Measurements from ENCODE around the gene DAAM2. TPM values are rescaled to one million over a fixed set of nuclear protein-coding genes. Genes with fewer than 3 reads are reported as not detected.

Gene DAAM2
- polyA plus RNA-seq (ENCODE audit: insufficient read length in 3 of 3) = 10 to 100 TPM; 24.2 to 30.9 (median 30.6) TPM
- long read RNA-seq, donor 1, partial matches to known transcripts = 0 of 2 reads
- long read RNA-seq, donor 1, other reads (novel, unspliced or antisense) = 0 of 2 reads
- long read RNA-seq, donor 2, partial matches to known transcripts = 0 of 4 reads
- long read RNA-seq, donor 2, other reads (novel, unspliced or antisense) = 0 of 4 reads
- long read RNA-seq, donor 3, partial matches to known transcripts = 0 of 5 reads
- long read RNA-seq, donor 3, other reads (novel, unspliced or antisense) = 0 of 5 reads
- long read RNA-seq, donor 4, partial matches to known transcripts = 0 of 3 reads
- long read RNA-seq, donor 4, other reads (novel, unspliced or antisense) = 0 of 3 reads
- long read RNA-seq, donor 5 = 0 reads
- long read RNA-seq, donor 6, partial matches to known transcripts = 0 of 1 reads
- long read RNA-seq, donor 6, other reads (novel, unspliced or antisense) = 0 of 1 reads
- long read RNA-seq, donor 7, partial matches to known transcripts = 0 of 3 reads
- long read RNA-seq, donor 7, other reads (novel, unspliced or antisense) = 0 of 3 reads
- long read RNA-seq, donor 8 = 0 reads
- long read RNA-seq, donor 9 = 0 reads
- long read RNA-seq, donor 10, partial matches to known transcripts = 0 of 3 reads
- long read RNA-seq, donor 10, other reads (novel, unspliced or antisense) = 0 of 3 reads
- long read RNA-seq, donor 11, partial matches to known transcripts = 0 of 2 reads
- long read RNA-seq, donor 11, other reads (novel, unspliced or antisense) = 0 of 2 reads
- long read RNA-seq, donor 12, partial matches to known transcripts = 0 of 1 reads
- long read RNA-seq, donor 12, other reads (novel, unspliced or antisense) = 0 of 1 reads
- long read RNA-seq, donor 13 = 0 reads
- long read RNA-seq, donor 14, partial matches to known transcripts = 0 of 3 reads
- long read RNA-seq, donor 14, other reads (novel, unspliced or antisense) = 0 of 3 reads
- long read RNA-seq, donor 15, full-length matches to known transcripts = 1 of 1 reads
- long read RNA-seq, donor 15, partial matches to known transcripts = 0 of 1 reads
- long read RNA-seq, donor 15, other reads (novel, unspliced or antisense) = 0 of 1 reads
- long read RNA-seq, donor 16, full-length matches to known transcripts = 12 of 12 reads
- long read RNA-seq, donor 16, partial matches to known transcripts = 0 of 12 reads
- long read RNA-seq, donor 16, other reads (novel, unspliced or antisense) = 0 of 12 reads

DNA sequence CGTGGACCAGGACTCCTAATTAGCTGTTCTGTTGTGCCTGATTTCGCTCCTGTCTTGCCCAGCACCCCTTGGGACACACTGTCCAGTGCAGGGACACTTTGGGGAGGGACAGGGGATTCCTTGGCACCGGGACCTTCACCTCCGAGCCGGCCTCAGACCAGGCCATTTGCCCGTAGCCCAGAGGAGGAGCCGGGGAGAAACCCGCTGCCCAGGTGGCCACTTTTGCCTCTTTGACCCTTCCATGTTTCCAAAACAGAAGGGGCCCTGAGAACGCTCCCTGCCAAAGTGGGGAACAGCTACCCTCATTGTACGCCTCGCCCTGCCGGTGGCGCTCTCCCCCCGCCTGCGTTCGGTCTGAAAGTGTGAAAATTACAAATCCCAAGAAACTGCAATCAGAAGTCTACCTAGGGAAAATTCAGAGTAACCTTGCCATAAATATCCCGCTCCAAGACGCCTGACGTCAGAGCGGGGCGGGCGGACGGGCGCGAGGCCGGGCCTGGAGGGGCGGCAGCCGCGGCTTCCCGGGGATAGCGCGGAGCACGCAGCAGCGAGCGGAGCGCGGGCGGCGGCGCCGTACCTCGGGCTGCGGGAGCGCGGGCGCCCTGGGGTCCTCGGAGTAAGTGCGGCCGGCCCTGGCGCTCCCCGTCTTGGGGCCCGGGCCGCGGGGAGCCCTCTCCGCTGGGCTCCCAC, at the start of gene DAAM2:
TSS of gene DAAM2 (plus strand) at position 527 of the 690 bp plus-strand sequence. CDS start 63,927 bp downstream, outside the sequence.
- DNase-seq (ENCODE audit: extremely low read depth in 1 of 11, low read depth in 9 of 11, low spot score in 4 of 11) = peak in 2 of 11 donors; percentile 62 to 65

DNA sequence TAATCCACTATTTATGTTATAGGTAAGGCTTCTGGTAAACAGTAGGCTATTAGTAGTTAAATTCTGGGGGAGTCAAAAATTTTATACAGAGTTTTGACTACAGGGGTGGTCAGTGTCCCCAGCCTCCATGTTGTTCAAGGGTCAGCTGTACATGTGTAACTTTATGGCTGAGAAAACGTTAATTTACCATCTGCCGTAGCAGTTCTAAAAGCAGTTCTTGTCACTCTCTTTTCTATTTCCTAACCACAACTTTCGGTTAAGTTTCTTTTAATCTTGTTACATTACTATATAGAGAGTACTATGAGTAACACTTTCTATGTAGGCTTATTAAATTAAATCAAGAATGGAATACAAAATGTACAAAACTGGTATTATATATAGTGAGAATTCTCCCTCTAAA, 45.4 kb upstream of the DAAM2 start:
- DNase-seq (ENCODE audit: extremely low read depth in 1 of 11, low read depth in 9 of 11, low spot score in 4 of 11) = no peak

DNA sequence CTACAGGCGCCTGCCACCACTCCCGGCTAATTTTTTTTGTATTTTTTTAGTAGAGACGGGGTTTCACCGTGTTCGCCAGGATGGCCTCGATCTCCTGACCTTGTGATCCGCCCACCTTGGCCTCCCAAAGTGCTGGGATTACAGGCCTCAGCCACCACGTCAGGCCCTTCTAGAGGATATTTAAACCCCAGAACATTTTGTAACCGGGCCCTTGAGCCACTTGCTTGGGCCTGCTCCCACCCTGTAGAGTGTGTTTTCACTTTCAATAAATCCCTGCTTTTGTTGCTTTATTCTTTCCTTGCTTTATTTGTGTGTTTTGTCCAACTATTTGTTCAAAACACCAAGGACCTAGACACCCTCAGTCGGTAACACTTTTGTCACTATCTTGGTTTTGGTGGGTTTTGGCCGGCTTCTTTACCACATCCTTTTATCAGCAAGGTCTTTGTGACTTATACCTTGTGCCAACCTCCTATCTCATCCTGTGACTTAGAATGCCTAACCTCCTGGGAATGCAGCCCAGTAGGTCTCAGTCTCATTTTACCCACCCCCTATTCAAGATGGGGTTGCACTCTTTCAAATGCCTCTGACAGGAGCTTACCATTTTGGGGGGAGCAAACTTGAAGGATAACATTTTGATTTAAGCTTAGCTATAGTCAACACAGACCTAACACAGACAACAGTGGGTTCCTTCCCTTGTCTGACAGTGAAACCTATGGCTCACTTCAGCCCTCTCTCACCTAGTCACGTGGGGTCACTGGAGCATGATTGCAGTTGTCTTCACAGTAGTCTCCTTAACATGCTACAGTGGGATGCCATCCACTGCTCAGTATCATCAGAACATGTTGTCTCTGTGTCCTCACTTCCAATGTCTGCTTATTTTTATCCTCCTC, 39.1 kb upstream of the DAAM2 start:
- DNase-seq (ENCODE audit: extremely low read depth in 1 of 11, low read depth in 9 of 11, low spot score in 4 of 11) = no peak

DNA sequence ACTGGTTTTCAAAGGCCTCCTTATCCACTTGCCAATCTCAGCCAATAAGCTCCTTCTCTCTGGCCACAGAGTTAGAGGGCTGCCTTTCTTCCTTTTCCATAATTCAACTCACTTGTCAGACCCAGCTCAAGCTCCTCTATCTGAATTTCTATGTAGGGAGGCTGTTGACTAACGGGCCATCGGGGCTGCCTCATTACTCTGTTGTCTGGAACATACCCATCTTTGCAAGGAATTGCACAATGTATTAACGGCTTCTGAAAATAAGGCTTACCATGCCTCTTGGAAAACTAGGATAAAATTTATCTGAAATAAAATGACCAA, 38.5 kb upstream of the DAAM2 start:
- no peak for DNase-seq (ENCODE audit: extremely low read depth in 1 of 11, low read depth in 9 of 11, low spot score in 4 of 11)

DNA sequence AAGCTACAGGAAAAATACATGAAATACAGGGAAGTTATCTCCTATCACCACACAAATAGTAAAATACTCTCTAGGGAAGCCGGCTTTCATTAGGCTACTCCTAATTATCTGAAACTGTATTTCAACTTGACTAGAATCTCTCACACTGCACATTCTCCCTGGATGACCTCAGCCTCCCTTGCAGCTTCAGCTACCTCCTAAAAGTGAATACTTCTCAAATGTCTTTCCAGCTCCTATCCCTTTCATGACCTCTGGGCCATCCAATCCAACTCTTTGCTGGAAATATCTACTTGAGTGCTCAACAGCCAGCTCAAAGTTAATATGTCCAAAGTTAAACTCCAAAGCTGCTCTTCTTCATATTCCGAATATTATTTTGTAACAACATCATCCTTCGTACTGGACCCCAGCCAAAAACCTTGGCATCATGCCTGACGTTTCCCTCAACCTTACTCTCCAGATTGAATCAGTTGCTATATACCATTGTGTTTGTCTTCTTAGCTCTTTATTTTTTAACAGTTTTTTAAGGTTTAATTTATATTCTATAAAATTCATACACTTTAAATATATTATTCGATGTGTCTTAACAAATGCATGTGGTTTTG, 37.6 kb upstream of the DAAM2 start:
- DNase-seq (ENCODE audit: extremely low read depth in 1 of 11, low read depth in 9 of 11, low spot score in 4 of 11) = no peak

DNA sequence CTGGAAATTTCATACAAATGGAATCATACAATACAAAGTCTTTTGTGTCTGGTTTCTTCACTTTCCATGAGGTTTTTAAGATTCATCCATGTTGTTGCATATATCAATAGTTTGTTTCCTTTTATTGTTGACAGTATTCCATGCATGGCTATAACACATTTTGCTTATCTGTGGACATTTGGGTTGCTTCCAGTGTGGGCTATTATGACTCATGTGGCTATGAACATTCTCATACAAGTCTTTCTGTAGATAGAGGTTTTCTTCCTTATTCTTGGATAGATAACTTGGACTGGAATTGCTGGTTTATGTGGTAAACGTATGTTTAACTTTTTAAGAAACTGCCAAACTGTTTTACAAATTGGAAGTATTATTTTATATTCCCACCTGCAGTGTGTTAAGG, 36.9 kb upstream of the DAAM2 start:
- DNase-seq (ENCODE audit: extremely low read depth in 1 of 11, low read depth in 9 of 11, low spot score in 4 of 11) = no peak

DNA sequence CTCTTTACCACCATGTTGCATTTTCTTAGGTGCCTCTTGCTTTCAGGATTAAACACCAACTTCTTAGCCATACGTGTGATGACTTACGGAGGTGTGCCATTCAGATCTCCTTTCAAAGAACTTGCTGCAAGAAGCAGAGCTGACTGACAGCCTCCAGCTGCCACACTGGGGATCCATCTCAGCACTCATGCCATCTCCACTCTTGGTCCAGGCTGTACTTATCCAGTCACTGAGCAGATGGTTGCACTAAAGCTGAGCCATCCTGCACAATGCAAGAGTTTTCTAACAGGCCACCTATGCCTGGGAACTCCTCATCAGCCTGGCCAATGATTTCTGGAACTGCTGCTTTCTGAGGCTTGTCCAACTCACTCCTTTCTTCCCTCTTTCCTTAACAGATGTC, 35.6 kb upstream of the DAAM2 start:
- DNase-seq (ENCODE audit: extremely low read depth in 1 of 11, low read depth in 9 of 11, low spot score in 4 of 11) = no peak

DNA sequence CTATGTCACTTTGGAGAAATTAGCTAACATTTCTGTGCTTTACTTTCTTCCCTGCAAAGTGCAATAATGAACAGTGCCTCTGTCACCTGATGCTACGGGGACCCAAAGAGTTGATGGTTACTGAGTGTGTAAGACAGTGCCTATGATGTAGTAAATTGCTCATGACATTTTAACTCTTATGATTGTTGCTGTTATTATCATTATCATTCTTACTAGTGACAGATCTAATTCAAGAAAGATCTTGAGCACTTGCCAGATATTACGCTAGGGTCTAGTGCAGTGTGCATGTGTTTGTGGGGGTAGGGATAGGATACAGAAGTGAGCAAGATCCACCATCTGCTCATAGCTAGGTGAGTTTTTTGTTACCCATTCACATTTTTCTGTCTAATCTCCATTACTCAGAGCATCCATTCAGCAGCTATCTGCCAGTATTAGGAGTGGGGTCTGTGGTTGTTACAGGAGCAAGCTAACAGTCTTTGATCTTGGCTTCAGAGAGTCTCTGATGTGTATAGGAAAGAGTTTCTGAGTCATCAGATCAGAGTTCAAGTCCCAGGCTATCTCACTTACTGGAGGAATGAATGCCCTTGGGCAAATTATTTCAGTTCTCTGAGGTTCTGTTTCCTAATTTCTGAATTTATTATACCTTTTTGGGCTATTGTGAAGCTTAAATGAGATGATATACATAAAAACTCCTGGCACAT, 33.1 kb upstream of the DAAM2 start:
- no peak for DNase-seq (ENCODE audit: extremely low read depth in 1 of 11, low read depth in 9 of 11, low spot score in 4 of 11)

DNA sequence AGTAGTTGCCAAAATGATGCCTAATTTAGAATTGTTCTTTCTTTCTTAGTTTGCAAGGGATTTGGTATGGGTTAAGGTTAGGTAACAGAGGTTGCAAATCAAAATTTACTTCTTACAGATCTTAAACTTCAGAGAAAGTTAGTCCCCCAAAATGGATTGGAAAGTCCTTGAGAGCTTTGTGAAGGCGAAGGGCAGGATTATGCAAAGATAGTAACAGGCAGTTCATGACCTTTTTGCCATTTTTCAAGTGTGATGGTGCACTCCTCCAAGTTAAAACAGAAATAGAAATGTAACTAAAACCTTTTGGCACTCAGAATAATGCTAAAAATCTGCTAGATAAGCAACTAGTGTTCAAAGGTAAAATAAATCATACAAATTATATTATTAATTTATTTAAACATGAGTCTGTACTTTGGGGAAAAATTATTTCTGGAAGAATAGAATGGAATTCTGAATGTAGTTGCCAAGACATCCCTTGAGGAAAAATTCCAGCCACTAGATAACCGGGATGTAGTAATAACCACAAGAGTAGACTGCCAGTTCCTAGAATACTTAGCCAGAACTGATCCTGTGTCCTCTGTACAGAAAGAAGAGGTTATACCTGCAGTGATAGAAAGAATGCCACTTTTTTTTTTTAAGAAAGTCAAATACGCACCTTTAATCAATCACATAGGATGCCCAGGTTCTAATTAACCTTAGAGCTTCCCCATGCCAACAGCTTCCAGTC, 31.8 kb upstream of the DAAM2 start:
- DNase-seq (ENCODE audit: extremely low read depth in 1 of 11, low read depth in 9 of 11, low spot score in 4 of 11) = no peak

DNA sequence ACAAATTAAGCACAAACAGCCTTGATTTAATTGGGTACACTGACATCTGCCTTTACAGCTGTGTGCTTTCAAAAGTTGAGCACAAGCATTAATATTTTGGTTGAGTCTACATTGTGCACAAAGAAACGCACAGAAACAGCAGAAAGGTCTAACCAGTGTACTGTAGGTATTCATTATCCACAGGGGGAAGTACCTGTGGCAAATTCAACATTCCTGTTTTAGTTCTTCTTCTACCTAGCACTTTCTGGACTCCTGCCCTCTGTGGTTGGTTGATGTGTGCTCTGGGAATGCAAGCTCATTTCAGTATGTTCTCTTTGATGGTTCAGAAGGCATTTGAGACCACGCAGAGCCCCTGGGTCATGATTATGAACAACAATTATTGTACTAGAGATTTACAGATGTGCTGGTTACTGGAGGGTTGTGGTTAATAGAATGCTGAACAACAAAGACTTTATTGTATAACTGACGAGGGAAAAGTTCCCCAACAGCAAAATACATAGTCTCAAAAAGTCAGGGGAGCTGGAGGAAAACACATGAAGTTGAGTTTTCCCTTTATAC, 26.6 kb upstream of the DAAM2 start:
- no peak for DNase-seq (ENCODE audit: extremely low read depth in 1 of 11, low read depth in 9 of 11, low spot score in 4 of 11)

DNA sequence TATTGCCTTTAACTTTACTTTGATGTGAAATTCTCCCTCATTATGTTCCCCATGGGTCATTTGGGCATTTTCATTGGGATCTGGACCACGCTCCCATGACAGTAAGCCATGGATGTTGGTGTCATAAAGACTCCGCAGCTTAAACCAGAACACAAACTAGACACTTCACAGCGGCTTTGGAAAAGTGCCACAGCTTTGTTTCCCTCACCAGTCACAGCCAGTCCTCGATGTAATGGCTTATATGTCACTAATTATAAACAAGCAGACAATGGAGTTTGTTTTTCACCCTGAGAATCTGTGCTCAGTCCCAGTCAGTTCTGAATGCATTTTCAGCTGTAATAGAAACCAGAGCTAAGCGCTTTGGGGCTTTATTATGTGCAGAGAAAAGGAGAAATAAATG, 23.2 kb upstream of the DAAM2 start:
- DNase-seq (ENCODE audit: extremely low read depth in 1 of 11, low read depth in 9 of 11, low spot score in 4 of 11) = no peak

DNA sequence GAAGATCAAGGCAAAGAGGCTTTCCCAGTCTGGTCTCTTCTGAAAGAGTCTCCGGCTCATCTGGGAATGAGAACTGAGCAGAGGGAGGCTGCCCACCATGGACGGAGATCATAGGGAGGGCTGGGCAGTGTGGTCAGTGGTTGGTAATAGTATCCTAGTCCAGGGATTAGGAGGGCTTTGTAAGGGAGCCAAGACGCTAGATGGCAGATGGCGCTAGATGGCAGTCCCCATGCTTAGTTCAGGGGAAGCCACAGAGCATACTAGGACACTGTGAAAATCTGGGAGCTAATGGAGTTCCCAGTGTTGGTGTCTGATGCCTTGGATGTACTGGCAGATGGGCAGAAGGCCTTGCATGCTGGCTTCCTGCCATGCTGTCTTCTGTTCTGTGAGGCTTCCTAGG, 21.7 kb upstream of the DAAM2 start:
- no peak for DNase-seq (ENCODE audit: extremely low read depth in 1 of 11, low read depth in 9 of 11, low spot score in 4 of 11)

DNA sequence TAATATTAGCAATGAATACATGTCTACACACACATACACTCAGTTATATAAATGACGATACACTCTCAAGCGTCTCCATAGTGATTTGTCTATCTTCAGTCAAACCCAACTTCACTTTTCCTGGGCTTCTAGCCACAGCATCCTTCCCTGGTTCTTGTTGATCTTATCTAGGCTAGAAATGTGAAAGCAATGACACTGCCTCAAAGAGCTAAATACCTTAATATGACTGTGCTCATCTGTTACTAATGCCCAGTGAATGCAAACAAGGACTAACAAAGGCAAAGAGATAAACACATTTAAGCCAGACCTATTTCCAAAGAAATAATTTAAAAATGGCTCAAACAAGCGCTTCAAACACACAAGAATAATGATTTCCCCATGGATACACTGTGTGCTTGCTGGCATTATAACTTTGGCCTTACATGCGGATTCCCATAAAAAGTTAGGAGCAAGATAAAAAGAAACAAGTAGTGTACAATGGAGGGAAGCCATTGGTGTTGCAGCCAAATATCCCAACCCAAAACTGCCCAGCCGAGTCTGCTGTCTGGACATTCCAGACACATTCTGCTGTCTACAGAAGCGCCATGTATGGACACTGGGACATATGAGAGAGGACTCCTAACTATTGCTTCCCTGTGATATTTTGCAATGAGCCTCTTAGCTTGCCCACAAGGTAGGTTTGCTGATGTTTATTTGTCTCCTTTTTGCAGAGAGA, 19.5 kb upstream of the DAAM2 start:
- no peak for DNase-seq (ENCODE audit: extremely low read depth in 1 of 11, low read depth in 9 of 11, low spot score in 4 of 11)

DNA sequence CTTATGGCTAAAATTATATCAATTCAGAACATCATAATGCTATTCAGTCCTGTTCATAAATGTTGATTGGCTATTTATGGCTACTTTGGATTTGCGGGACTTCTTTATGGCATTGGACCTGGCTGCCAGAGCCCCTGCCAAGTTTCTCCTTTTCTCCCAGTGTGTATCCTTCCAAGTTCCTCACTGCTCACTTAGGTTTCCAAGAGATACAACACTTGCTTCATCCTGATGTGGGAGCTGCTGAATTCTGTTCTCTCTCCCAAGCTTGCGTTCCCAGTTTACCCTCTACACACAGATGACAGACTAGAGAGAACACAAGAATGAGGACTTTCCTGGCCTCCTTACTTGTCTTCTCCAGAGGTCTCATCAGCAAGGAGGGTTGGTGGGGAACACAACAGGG, 18.4 kb upstream of the DAAM2 start:
- DNase-seq (ENCODE audit: extremely low read depth in 1 of 11, low read depth in 9 of 11, low spot score in 4 of 11) = no peak

DNA sequence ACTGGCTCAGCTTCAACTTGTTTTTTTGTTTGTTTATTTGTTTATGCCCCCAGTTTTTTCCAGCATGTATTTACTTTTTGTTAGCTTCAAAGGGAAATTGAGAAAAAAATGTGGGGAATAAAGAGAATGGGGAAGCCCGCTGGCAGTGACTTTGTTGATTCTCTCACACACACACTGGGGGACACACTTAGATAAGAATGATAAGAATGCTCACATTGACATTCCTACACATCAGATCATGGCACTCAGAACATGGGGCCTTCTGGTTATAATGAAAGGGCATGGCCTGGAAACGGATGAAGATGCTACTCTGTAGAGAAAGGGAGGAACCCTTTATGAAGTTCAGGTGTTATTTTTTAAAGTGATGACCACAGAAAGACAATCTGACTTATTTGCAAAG, 15.6 kb upstream of the DAAM2 start:
- DNase-seq (ENCODE audit: extremely low read depth in 1 of 11, low read depth in 9 of 11, low spot score in 4 of 11) = no peak

DNA sequence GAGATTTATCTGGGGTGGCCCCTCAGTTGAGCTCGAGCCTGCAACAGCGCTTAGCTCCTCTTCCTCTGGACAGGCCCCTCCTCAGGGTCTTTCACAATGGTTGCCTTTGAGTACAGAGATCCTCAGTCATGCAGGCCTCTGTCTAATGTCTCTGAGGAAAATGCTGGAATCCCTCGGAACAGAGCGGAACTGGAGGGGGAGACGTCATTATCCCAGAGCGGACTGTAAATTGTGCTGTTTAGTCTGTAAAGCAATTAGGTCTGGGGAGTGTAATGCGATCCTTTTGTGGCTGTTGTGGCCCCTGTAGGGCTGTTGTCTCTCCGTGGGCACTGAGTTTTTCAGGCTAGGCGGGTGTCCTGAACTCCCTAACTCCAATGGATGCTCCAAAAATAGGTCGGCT, 15.0 kb upstream of the DAAM2 start:
- DNase-seq (ENCODE audit: extremely low read depth in 1 of 11, low read depth in 9 of 11, low spot score in 4 of 11) = no peak
